ENCODE data around the gene NTSR2. TPM values are rescaled to one million over a fixed set of nuclear protein-coding genes. Genes with fewer than 3 reads are reported as not detected.

Gene NTSR2
- total and polyA plus RNA-seq, 2 of the 8 experiments (the other 6 are each of a cell fraction or from before 2014, with no cell fraction given) = 0.05 TPM; not detected in 1

DNA sequence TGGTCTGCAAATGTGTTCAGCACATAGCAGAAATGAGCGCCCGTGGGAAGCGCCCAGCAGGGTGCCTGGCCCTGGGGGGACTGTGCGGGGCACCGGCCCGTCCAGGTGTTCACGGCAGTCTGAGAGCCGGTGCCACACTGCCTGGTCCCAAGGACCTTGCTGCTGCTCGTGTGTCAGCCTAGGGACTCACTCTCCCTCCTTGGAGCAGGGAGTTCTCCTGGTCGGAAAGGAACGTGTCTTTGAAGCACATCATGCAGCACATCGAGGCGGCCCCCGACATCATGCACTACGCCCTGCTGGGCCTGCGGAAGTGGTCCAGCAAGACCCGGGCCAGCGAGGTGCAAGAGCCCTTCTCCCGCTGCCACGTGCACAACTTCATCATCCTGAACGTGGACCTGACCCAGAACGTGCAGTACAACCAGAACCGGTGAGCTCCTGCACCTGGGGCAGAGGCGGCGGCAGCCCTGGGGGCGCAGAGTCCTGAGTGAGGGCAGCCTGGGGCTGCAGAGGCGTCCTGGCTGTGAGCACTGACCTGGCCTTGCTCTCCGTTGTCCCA is 36.0 kb downstream of the NTSR2 start:
- H2BK5ac ChIP-seq (ENCODE audit: low read depth, low read length) = no peak overlapping the region
- no peak overlapping the region for H2BK15ac ChIP-seq (ENCODE audit: low read length)
- H2BK12ac ChIP-seq (ENCODE audit: low read depth, low read length) = no peak overlapping the region
- CTCF ChIA-PET (ENCODE audit: partially characterized antibody) = interaction anchor here (0.6 to 2.8 kb wide), 7 partner anchors 9 to 149 kb away, joined by 3 to 13 read pairs (median 3); no protein-coding TSS in a partner anchor
- peaks cover 0 to 4% of the 10 kb centered on the region in 2 experiments for H4K20me1 ChIP-seq (replicated peaks in 1 of 2; ENCODE audit: control insufficient read depth in 1 of 2, insufficient read depth in 2 of 2, low read length in 2 of 2)
- no peak overlapping the region for H3K4ac ChIP-seq (replicated peaks; ENCODE audit: insufficient read length, low read depth, low read length)
- H3K56ac ChIP-seq (replicated peaks; ENCODE audit: insufficient read length, low read depth, low read length) = no peak overlapping the region
- H2AK5ac ChIP-seq (ENCODE audit: low read depth, low read length) = no peak overlapping the region
- peaks cover 4 to 18% (median 17%) of the 10 kb centered on the region in 4 experiments for H3K36me3 ChIP-seq (ENCODE audit: control insufficient read depth in 2 of 4, insufficient read depth in 4 of 4, low read length in 3 of 4)
- H3K23me2 ChIP-seq (ENCODE audit: low read depth, low read length) = no peaks in the 10 kb centered on the region
- H3K27ac ChIP-seq (ENCODE audit: low read depth, low read length) = no peak overlapping the region
- no peak overlapping the region; a peak in 1 of 7 replicates for H3K9ac ChIP-seq (replicated peaks in 1 of 4; ENCODE audit: extremely low read depth in 1 of 4, low read depth in 3 of 4, low read length in 3 of 4)
- no peak overlapping the region for H3K4me3 ChIP-seq (ENCODE audit: extremely low read depth in 1 of 4, insufficient read depth in 2 of 4, low read depth in 3 of 4, low read length in 4 of 4)
- H3K27me3 ChIP-seq (replicated peaks in 1 of 4; ENCODE audit: control insufficient read depth in 3 of 4, extremely low read depth in 1 of 4, insufficient read depth in 3 of 4, low read length in 3 of 4) = no peaks in the 10 kb centered on the region
- no peak overlapping the region for H3K23ac ChIP-seq (ENCODE audit: insufficient read length)
- no peak overlapping the region for H3K14ac ChIP-seq (ENCODE audit: insufficient read length)
- no peak overlapping the region for H3K18ac ChIP-seq (ENCODE audit: extremely low read depth, low read length)
- no peak overlapping the region for H3K4me2 ChIP-seq (ENCODE audit: insufficient read depth in 1 of 2, low read depth in 2 of 2, low read length in 2 of 2)
- POLR2A ChIA-PET (ENCODE audit: partially characterized antibody) = interaction anchor here (0.6 kb wide), 1 partner anchor 769 kb away, joined by 3 read pairs; no protein-coding TSS in a partner anchor
- no peak overlapping the region for H4K5ac ChIP-seq (ENCODE audit: insufficient read length, low read depth, low read length)
- H3K79me1 ChIP-seq (ENCODE audit: low read depth, low read length) = no peaks in the 10 kb centered on the region
- H4K8ac ChIP-seq (ENCODE audit: extremely low read depth, insufficient read depth, low read length) = no peak overlapping the region
- no peaks in the 10 kb centered on the region for H3K79me2 ChIP-seq (ENCODE audit: control insufficient read depth in 1 of 2, insufficient read depth in 2 of 2, low read length in 2 of 2)
- H2AFZ ChIP-seq (ENCODE audit: low read length) = no peak overlapping the region
- H2BK20ac ChIP-seq (ENCODE audit: low read length) = no peak overlapping the region
- no peaks in the 10 kb centered on the region for H3K9me3 ChIP-seq (ENCODE audit: insufficient read depth in 2 of 2, low read depth in 1 of 2, low read length in 1 of 2)
- DNase-seq (ENCODE audit: low read depth in 1 of 2, low spot score in 2 of 2) = no peak
- no peak for FAIRE-seq
- 97% methylated on average over 28 of the region's 28 CpGs; no CpG with 5 or more reads in 1 of the 2 experiments for WGBS, 2 experiments (ENCODE audit: extremely low coverage in 1 of 2, insufficient coverage in 1 of 2, insufficient read length in 1 of 2, insufficient replicate concordance in 2 of 2, low coverage in 1 of 2, low lambda C conversion rate in 2 of 2, missing lambda C conversion rate in 1 of 2)
- H4K91ac ChIP-seq (replicated peaks; ENCODE audit: insufficient read length, low read length) = no peak overlapping the region
- no peaks in the 10 kb centered on the region for H3K4me1 ChIP-seq (replicated peaks in 1 of 4; ENCODE audit: control insufficient read depth in 3 of 4, insufficient read depth in 4 of 4, low read length in 3 of 4)
- H2BK120ac ChIP-seq (replicated peaks; ENCODE audit: low read depth, low read length) = no peak overlapping the region
- TF ChIP-seq SP1 (IDR thresholded peaks at IDR 0.05; ENCODE audit: low read depth, low read length) (no peak), KDM4A (IDR thresholded peaks at IDR 0.05; ENCODE audit: low read depth, low read length, severe bottlenecking) (no peak), NRF1 (IDR thresholded peaks at IDR 0.05; ENCODE audit: low read depth, low read length) (no peak), TCF12 (IDR thresholded peaks at IDR 0.05; ENCODE audit: low read depth, low read length) (no peak), NANOG (IDR thresholded peaks at IDR 0.05; ENCODE audit: insufficient read depth, low read depth, low read length, poor library complexity, severe bottlenecking) (no peak), SIX5 (IDR thresholded peaks at IDR 0.05; ENCODE audit: low read depth, low read length) (no peak), JUN (IDR thresholded peaks at IDR 0.05; ENCODE audit: low read depth, low read length) (no peak)
- TF ChIP-seq, protein P1, sequence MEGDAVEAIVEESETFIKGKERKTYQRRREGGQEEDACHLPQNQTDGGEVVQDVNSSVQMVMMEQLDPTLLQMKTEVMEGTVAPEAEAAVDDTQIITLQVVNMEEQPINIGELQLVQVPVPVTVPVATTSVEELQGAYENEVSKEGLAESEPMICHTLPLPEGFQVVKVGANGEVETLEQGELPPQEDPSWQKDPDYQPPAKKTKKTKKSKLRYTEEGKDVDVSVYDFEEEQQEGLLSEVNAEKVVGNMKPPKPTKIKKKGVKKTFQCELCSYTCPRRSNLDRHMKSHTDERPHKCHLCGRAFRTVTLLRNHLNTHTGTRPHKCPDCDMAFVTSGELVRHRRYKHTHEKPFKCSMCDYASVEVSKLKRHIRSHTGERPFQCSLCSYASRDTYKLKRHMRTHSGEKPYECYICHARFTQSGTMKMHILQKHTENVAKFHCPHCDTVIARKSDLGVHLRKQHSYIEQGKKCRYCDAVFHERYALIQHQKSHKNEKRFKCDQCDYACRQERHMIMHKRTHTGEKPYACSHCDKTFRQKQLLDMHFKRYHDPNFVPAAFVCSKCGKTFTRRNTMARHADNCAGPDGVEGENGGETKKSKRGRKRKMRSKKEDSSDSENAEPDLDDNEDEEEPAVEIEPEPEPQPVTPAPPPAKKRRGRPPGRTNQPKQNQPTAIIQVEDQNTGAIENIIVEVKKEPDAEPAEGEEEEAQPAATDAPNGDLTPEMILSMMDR (IDR thresholded peaks at IDR 0.05; ENCODE audit: control extremely low read depth in 1 of 3, insufficient read depth in 1 of 3, low read depth in 1 of 3, low read length in 3 of 3) = no peak
- TF ChIP-seq, protein P2, sequence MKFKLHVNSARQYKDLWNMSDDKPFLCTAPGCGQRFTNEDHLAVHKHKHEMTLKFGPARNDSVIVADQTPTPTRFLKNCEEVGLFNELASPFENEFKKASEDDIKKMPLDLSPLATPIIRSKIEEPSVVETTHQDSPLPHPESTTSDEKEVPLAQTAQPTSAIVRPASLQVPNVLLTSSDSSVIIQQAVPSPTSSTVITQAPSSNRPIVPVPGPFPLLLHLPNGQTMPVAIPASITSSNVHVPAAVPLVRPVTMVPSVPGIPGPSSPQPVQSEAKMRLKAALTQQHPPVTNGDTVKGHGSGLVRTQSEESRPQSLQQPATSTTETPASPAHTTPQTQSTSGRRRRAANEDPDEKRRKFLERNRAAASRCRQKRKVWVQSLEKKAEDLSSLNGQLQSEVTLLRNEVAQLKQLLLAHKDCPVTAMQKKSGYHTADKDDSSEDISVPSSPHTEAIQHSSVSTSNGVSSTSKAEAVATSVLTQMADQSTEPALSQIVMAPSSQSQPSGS (IDR thresholded peaks at IDR 0.05; ENCODE audit: low read length) = no peak
